Ovary (tissue), 3 donors: ENCODE results near the gene DOCK2.

Experiments
- CTCF ChIP-seq, 3 donors: fragments of 450-650 bp in 2 of 3; fragments of 200-600 bp in 1 of 3; IDR thresholded peaks; one replicate each; pipeline versions ENCODE4 v1.5.1 to v1.8.0; 2016 to 2022; ENCODE audit warnings: antibody characterized with exemption in 3 of 3, mild to moderate bottlenecking in 1 of 3
- EP300 ChIP-seq: sonication (generic); formaldehyde crosslinking; IDR thresholded peaks from one replicate; pipeline ENCODE4 v1.6.1; 2017; ENCODE audit warnings: antibody characterized with exemption
- POLR2A ChIP-seq: fragments of 450-650 bp; IDR thresholded peaks from one replicate; pipeline ENCODE4 v1.6.1; 2017; ENCODE audit warnings: antibody characterized with exemption, mild to moderate bottlenecking, moderate library complexity
- donor health status: DM: no; HTN: no; CAD: no.

GRCh38 chr5:169861934-169862333 lies 224.9 kb downstream of the DOCK2 start:
- TF ChIP-seq CTCF (IDR thresholded peaks at IDR 0.05) (no peak), POLR2A (no peak), EP300 (no peak)
